ENCODE data around the gene BABAM2. TPM values are rescaled to one million over a fixed set of nuclear protein-coding genes. Genes with fewer than 3 reads are reported as not detected.

BABAM2 gene
- total and polyA plus RNA-seq, 2 of the 4 experiments (the other 2 are of a cell fraction) = 20.9 to 23.1 TPM

DNA sequence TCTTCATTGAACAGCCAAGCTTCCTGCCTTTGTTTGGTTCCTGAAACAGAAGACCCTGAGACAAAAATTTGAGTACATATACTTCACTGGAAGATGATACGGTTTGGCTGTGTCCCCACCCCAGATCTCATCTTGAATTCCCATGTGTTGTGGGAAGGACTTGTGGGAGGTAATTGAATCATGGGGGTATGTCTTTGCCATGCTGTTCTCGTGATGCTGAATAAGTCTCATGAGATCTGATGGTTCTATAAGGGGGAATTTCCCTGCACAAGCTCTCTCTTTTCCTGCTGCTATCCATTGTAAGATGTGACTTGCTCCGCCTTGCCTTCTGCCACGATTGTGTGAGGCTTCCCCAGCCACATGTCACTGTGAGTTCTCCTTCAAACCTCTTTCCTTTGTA, 76.5 kb downstream of the BABAM2 start:
- Histone ChIP-seq H3K56ac (ENCODE audit: extremely low read depth, insufficient read depth, low read length) (no peak overlapping the region), H3K9me1 (ENCODE audit: insufficient read depth, low read length) (no peaks in the 10 kb centered on the region), H3K23ac (ENCODE audit: low read depth, low read length) (no peak overlapping the region), H2BK20ac (ENCODE audit: low read depth, low read length) (no peak overlapping the region), H4K5ac (ENCODE audit: low read depth, low read length) (no peak overlapping the region), H3K36me3 (ENCODE audit: control insufficient read depth, insufficient read depth, low read length) (no peaks in the 10 kb centered on the region), H3K27ac (ENCODE audit: insufficient read depth, low read length) (no peak overlapping the region), H2BK15ac (ENCODE audit: low read depth, low read length) (no peak overlapping the region), H3K4me1 (ENCODE audit: control insufficient read depth, insufficient read depth, low read length) (no peaks in the 10 kb centered on the region), H2AFZ (replicated peaks; ENCODE audit: low read length, poor library complexity) (no peak overlapping the region), H4K8ac (ENCODE audit: low read depth in 2 of 2, low read length in 2 of 2) (no peak overlapping the region), H2AK5ac (ENCODE audit: low read depth, low read length) (no peak overlapping the region), H3K18ac (ENCODE audit: low read depth, low read length) (no peak overlapping the region), H3K4me2 (ENCODE audit: low read depth, low read length) (no peak overlapping the region), H3K4me3 (ENCODE audit: insufficient read depth, low read depth, low read length) (no peak overlapping the region), H3K9me3 (ENCODE audit: control insufficient read depth, insufficient read depth, low read length) (peaks cover 4% of the 10 kb centered on the region), H4K20me1 (ENCODE audit: insufficient read depth, low read length) (no peaks in the 10 kb centered on the region), H3K79me1 (ENCODE audit: low read depth in 1 of 2, low read length in 2 of 2) (peaks cover 6 to 18% of the 10 kb centered on the region in 2 experiments; a peak in 3 of 4 replicates), H2AK9ac (replicated peaks; ENCODE audit: low read depth, low read length, poor library complexity) (no peak overlapping the region), H2BK5ac (ENCODE audit: low read depth, low read length, poor library complexity, severe bottlenecking) (no peak overlapping the region), H3K14ac (replicated peaks; ENCODE audit: low read depth, low read length) (no peak overlapping the region), H2BK120ac (ENCODE audit: low read depth, low read length) (no peak overlapping the region), H3K27me3 (ENCODE audit: control insufficient read depth, insufficient read depth, low read length) (no peaks in the 10 kb centered on the region), H3K9ac (ENCODE audit: low read depth, low read length) (no peak overlapping the region), H3K4ac (ENCODE audit: low read depth, low read length) (no peak overlapping the region), H4K91ac (ENCODE audit: insufficient read depth, low read depth, low read length) (no peak overlapping the region)
- no CpG with 5 or more reads among the region's 4 CpGs for WGBS, 2 experiments (ENCODE audit: extremely low coverage in 2 of 2, insufficient read length in 1 of 2)
- CTCF ChIA-PET = no interaction called here
- no TSS peak for BruUV-seq (replicated peaks)
- no peak for ATAC-seq (ENCODE audit: low read depth)
- intact Hi-C loops (cut with micrococcal nuclease) = no loop called here
- dilution Hi-C loops (cut with HindIII; ENCODE audit: low sequenced_read_pairs, unreplicated experiment) = no loop called here
- in situ Hi-C loops (cut with MboI; ENCODE audit: low sequenced_read_pairs) = loop anchor here (10.0 kb wide), 1 partner anchor 428 kb away; the partner anchor contains the start of gene FOSL2
- DNase-seq = no peak
- POLR2A ChIA-PET (ENCODE audit: unreplicated experiment) = no interaction called here
- no peak for TF ChIP-seq POLR2A (IDR thresholded peaks at IDR 0.05; ENCODE audit: low read depth, low read length)
- TF ChIP-seq, protein P1, sequence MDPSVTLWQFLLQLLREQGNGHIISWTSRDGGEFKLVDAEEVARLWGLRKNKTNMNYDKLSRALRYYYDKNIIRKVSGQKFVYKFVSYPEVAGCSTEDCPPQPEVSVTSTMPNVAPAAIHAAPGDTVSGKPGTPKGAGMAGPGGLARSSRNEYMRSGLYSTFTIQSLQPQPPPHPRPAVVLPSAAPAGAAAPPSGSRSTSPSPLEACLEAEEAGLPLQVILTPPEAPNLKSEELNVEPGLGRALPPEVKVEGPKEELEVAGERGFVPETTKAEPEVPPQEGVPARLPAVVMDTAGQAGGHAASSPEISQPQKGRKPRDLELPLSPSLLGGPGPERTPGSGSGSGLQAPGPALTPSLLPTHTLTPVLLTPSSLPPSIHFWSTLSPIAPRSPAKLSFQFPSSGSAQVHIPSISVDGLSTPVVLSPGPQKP (IDR thresholded peaks at IDR 0.05; ENCODE audit: borderline replicate concordance, low read depth, low read length) = no peak
- no peak for TF ChIP-seq CEBPB (IDR thresholded peaks at IDR 0.05; ENCODE audit: low read depth, low read length)
- TF ChIP-seq RAD21 (IDR thresholded peaks at IDR 0.05; ENCODE audit: low read length) = no peak
- TF ChIP-seq MXI1 (IDR thresholded peaks at IDR 0.05; ENCODE audit: borderline replicate concordance, low read depth, low read length) = no peak
- no peak for TF ChIP-seq CTCF (conservative IDR thresholded peaks at IDR 0.05; ENCODE audit: low read depth, low read length)
- no peak for TF ChIP-seq RCOR1 (IDR thresholded peaks at IDR 0.05; ENCODE audit: insufficient replicate concordance, low read length)
- TF ChIP-seq MAFK (IDR thresholded peaks at IDR 0.05; ENCODE audit: low read depth, low read length) = no peak
- TF ChIP-seq RFX5 (IDR thresholded peaks at IDR 0.05; ENCODE audit: low read depth, low read length) = no peak
- no peak for TF ChIP-seq USF2 (IDR thresholded peaks at IDR 0.05; ENCODE audit: low read depth, low read length)
- TF ChIP-seq SMC3 (IDR thresholded peaks at IDR 0.05; ENCODE audit: low read depth, low read length) = no peak
- TF ChIP-seq NFE2L2 (IDR thresholded peaks at IDR 0.05; ENCODE audit: low read depth, low read length) = no peak
- no peak for TF ChIP-seq FOS (IDR thresholded peaks at IDR 0.05; ENCODE audit: low read depth, low read length)
